ENCODE results near the gene BCL2L12.

GRCh38 chr19:49710372-49710951 is 44.7 kb downstream of the BCL2L12 start:
- TF ChIP-seq CTCF (IDR thresholded peaks at IDR 0.05) (no peak), EP300 (IDR thresholded peaks at IDR 0.05) (no peak)

All from ovary (tissue), 3 donors.